Activated T-cell treated with anti-CD3 and anti-CD28 coated beads for 4 hours (primary cell): Measurements from ENCODE around the gene PVALEF.

Experiments
- DNase-seq: peaks from one replicate; pipeline ENCODE4 v3.0.0-alpha.2; 2020

The PVALEF gene

GRCh38 chr17:81200201-81200600 is 34.9 kb downstream of the PVALEF start:
- no peak for DNase-seq

GRCh38 chr17:81200695-81201580 is 35.6 kb downstream of the PVALEF start:
- DNase-seq = no peak

- DNase-seq = no peak
Measured at GRCh38 chr17:81202318-81202717, 37.0 kb downstream of the PVALEF start.

- DNase-seq = no peak
Measured at GRCh38 chr17:81203136-81203535, 37.8 kb downstream of the PVALEF start.

GRCh38 chr17:81204578-81204977 is 39.3 kb downstream of the PVALEF start:
- no peak for DNase-seq

GRCh38 chr17:81206166-81206565 is 40.9 kb downstream of the PVALEF start:
- no peak for DNase-seq

GRCh38 chr17:81206657-81207056 is 41.4 kb downstream of the PVALEF start:
- no peak for DNase-seq

GRCh38 chr17:81207610-81208581 is 42.6 kb downstream of the PVALEF start:
- no peak for DNase-seq

- DNase-seq = no peak
Measured at GRCh38 chr17:81208651-81209050, 43.3 kb downstream of the PVALEF start.

- no peak for DNase-seq
Measured at GRCh38 chr17:81209141-81209540, 43.8 kb downstream of the PVALEF start.

GRCh38 chr17:81210466-81210865 is 45.2 kb downstream of the PVALEF start:
- DNase-seq = no peak

GRCh38 chr17:81210868-81211267 is 45.6 kb downstream of the PVALEF start:
- no peak for DNase-seq

- no peak for DNase-seq
Measured at GRCh38 chr17:81212365-81212764, 47.1 kb downstream of the PVALEF start.

- no peak for DNase-seq
Measured at GRCh38 chr17:81213978-81214377, 48.7 kb downstream of the PVALEF start.

GRCh38 chr17:81217491-81217890 is 52.2 kb downstream of the PVALEF start:
- no peak for DNase-seq

GRCh38 chr17:81218459-81218858 is 53.2 kb downstream of the PVALEF start:
- no peak for DNase-seq

- DNase-seq = no peak
Measured at GRCh38 chr17:81218991-81219390, 53.7 kb downstream of the PVALEF start.

- no peak for DNase-seq
Measured at GRCh38 chr17:81219476-81220180, 54.3 kb downstream of the PVALEF start.

GRCh38 chr17:81221371-81221841 is 56.1 kb downstream of the PVALEF start:
- DNase-seq = no peak

- DNase-seq = no peak
Measured at GRCh38 chr17:81221842-81222619, 56.7 kb downstream of the PVALEF start.

- DNase-seq = no peak
Measured at GRCh38 chr17:81222620-81222905, 57.3 kb downstream of the PVALEF start.
